Aorta (tissue), 5 donors: Measurements from ENCODE around the gene ARL8B. TPM values are rescaled to one million over a fixed set of nuclear protein-coding genes. Genes with fewer than 3 reads are reported as not detected.

Experiments
- ATAC-seq: fragments of 200-7000 bp; cut with Tn5 transposase; one replicate; pipeline ENCODE4 v1.9.1; 2022; ENCODE audit warnings: moderate library complexity; ENCODE audit not compliant: low FRiP score
- DNase-seq, 2 donors: peaks; one replicate each; pipeline ENCODE4 v3.0.0-alpha.2; 2020
- H3K27ac ChIP-seq, 2 donors: one replicate each; pipeline ENCODE4 v1.5.1; 2013; ENCODE audit warnings: low read length in 2 of 2, mild to moderate bottlenecking in 2 of 2, moderate library complexity in 2 of 2, control low read depth in 1 of 2, inconsistent platforms in 1 of 2, low read depth in 1 of 2
- H3K27me3 ChIP-seq, 2 donors: one replicate each; pipeline ENCODE4 v1.6.1; 2013; ENCODE audit warnings: control low read depth in 1 of 2, low read length in 1 of 2, mild to moderate bottlenecking in 1 of 2, moderate library complexity in 1 of 2; ENCODE audit not compliant: insufficient read depth in 2 of 2, control insufficient read depth in 1 of 2
- H3K36me3 ChIP-seq, 2 donors: one replicate each; pipeline ENCODE4 v1.6.1; 2013; ENCODE audit warnings: control low read depth in 1 of 2, low read length in 1 of 2, mild to moderate bottlenecking in 1 of 2; ENCODE audit not compliant: insufficient read depth in 2 of 2, control insufficient read depth in 1 of 2
- H3K4me1 ChIP-seq, 2 donors: one replicate each; pipeline ENCODE4 v1.6.1; 2013; ENCODE audit warnings: low read length in 2 of 2, control low read depth in 1 of 2, mild to moderate bottlenecking in 1 of 2, moderate library complexity in 1 of 2; ENCODE audit not compliant: insufficient read depth in 2 of 2, control insufficient read depth in 1 of 2
- H3K4me3 ChIP-seq, 2 donors: one replicate each; pipeline ENCODE4 v1.5.1; 2013; ENCODE audit warnings: low read length in 2 of 2, control low read depth in 1 of 2, mild to moderate bottlenecking in 1 of 2
- H3K9me3 ChIP-seq: one replicate; pipeline ENCODE4 v1.6.1; 2013; ENCODE audit warnings: mild to moderate bottlenecking, low read length; ENCODE audit not compliant: control insufficient read depth
- WGBS, 2 donors: extraction: QIAGEN DNeasy Blood & Tissue Kit; methylation state at CpG; one replicate each; pipeline ENCODE4 v1.1.7; 2013; 5-methylcytosine and 5-hydroxymethylcytosine counted together
- intact Hi-C, 2 donors: fragments of 100-400 bp; cut with DNase I; formaldehyde crosslinking; loops; one replicate each; pipeline versions ENCODE4 v1.14.2 to v1.15.0; 2022
- polyA plus RNA-seq, 2 donors: library from polyadenylated mRNA; stranded (reverse); fragments of 200-250 nt; gene quantifications; one replicate each; pipeline ENCODE4 v1.2.3, GENCODE V29; 2013
- total RNA-seq, 2 donors: library from RNA; stranded (reverse); fragmentation: NEBNext Ultra II Directional; extraction: Animal tissue kit (Norgen Biotek cat#: 25700); gene quantifications; one replicate each; pipeline ENCODE4 v1.2.1, GENCODE V29; 2021
- donor health status: healthy with polysubstance abuse.
- donor health status: Bipolar disorder and iron deficiency.
- donor health status: DM: no; HTN: no; CAD: no.
- donor health status: DM: no; HTN: no; CAD: no.
- donor health status: DM: yes; HTN: yes; CAD: no.

The ARL8B gene
- total and polyA plus RNA-seq, 4 donors = 44.1 to 61.3 (median 54.8) TPM

- DNase-seq (no peak), ATAC-seq (no peak)
- intact Hi-C loops = no loop called here
- Histone ChIP-seq H3K4me1 (peaks cover 0 to 4% of the 10 kb centered on the region in 2 donors), H3K4me3 (no peak overlapping the region), H3K27ac (no peak overlapping the region), H3K27me3 (no peaks in the 10 kb centered on the region), H3K9me3 (no peaks in the 10 kb centered on the region), H3K36me3 (peaks cover 0 to 3% of the 10 kb centered on the region in 2 donors)
- WGBS, 2 donors = 86 to 87% methylated on average over 6 of the region's 6 CpGs
These were observed 62.4 kb downstream of the ARL8B start for GRCh38 chr3:5184499-5184898.

- no peak overlapping the region for H3K4me3 ChIP-seq
- DNase-seq = no peak
- WGBS, 2 donors = 86% methylated on average over 5 of the region's 5 CpGs
- intact Hi-C loops = loop anchor here in 1 of 2 donors (5.0 kb wide), 1 partner anchor 63 kb away; the partner anchor contains the start of gene ARL8B
- H3K27me3 ChIP-seq = no peaks in the 10 kb centered on the region
- H3K27ac ChIP-seq = no peak overlapping the region
- no peak for ATAC-seq
- peaks cover 0 to 4% of the 10 kb centered on the region in 2 donors for H3K4me1 ChIP-seq
- peaks cover 0 to 3% of the 10 kb centered on the region in 2 donors for H3K36me3 ChIP-seq
- H3K9me3 ChIP-seq = no peaks in the 10 kb centered on the region
These were observed 63.1 kb downstream of the ARL8B start for GRCh38 chr3:5185093-5185673.

- Histone ChIP-seq H3K36me3 (peaks cover 0 to 3% of the 10 kb centered on the region in 2 donors), H3K9me3 (no peaks in the 10 kb centered on the region), H3K27me3 (no peaks in the 10 kb centered on the region), H3K27ac (peak overlapping the region in 1 of 2 donors; percentile 53), H3K4me1 (peaks cover 3 to 4% of the 10 kb centered on the region in 2 donors), H3K4me3 (peak overlapping the region in 1 of 2 donors; percentile 41)
- DNase-seq (no peak), ATAC-seq (no peak)
- intact Hi-C loops = loop anchor here in 1 of 2 donors (5.0 kb wide), 1 partner anchor 64 kb away; the partner anchor contains the start of gene ARL8B
- 42 to 52% methylated on average over 6 of the region's 6 CpGs for WGBS, 2 donors
These were observed 64.2 kb downstream of the ARL8B start for GRCh38 chr3:5186089-5186857.

GRCh38 chr3:5186858-5187155, 64.7 kb downstream of the ARL8B start:
- 1 to 2% methylated on average over 8 of the region's 8 CpGs for WGBS, 2 donors
- DNase-seq (no peak), ATAC-seq (no peak)
- no peaks in the 10 kb centered on the region for H3K27me3 ChIP-seq
- peak overlapping the region; percentile 41 to 49 for H3K4me3 ChIP-seq
- H3K36me3 ChIP-seq = no peaks in the 10 kb centered on the region
- intact Hi-C loops = loop anchor here (1.0 to 5.0 kb wide), 2 partner anchors 65 kb away; partner anchors contain the start of gene ARL8B (in 2 of the 2)
- H3K27ac ChIP-seq = peak overlapping the region in 1 of 2 donors; percentile 32
- H3K4me1 ChIP-seq = peaks cover 3 to 4% of the 10 kb centered on the region in 2 donors
- H3K9me3 ChIP-seq = no peaks in the 10 kb centered on the region

- DNase-seq = peak; percentile 97 to 98
- whole genome bisulfite sequencing, 2 donors = 0 to 1% methylated on average over 64 to 78 of the region's 78 CpGs
- peaks cover 3 to 6% of the 10 kb centered on the region in 2 donors for H3K4me1 ChIP-seq
These were observed 65.2 kb downstream of the ARL8B start, which contains the start of gene EDEM1 for GRCh38 chr3:5187156-5187919. EDEM1 (plus strand) TSS chr3:5187707; CDS start chr3:5187806, 99 bp downstream.

GRCh38 chr3:5187920-5188418, 65.9 kb downstream of the ARL8B start:
- Histone ChIP-seq H3K27me3 (no peaks in the 10 kb centered on the region), H3K4me3 (peak overlapping the region; percentile 31 to 99), H3K27ac (peak overlapping the region; percentile 22 to 64), H3K4me1 (peaks cover 3 to 6% of the 10 kb centered on the region in 2 donors), H3K36me3 (no peaks in the 10 kb centered on the region), H3K9me3 (no peaks in the 10 kb centered on the region)
- intact Hi-C loops = loop anchor here (1.0 to 5.0 kb wide), 2 partner anchors 66 kb away; partner anchors contain the start of gene ARL8B (in 2 of the 2)
- WGBS, 2 donors = 0 to 1% methylated on average over 51 to 66 of the region's 66 CpGs
- DNase-seq (peak; percentile 69 to 82), ATAC-seq (peak; percentile 70)

More at GRCh38 chr3:5187156-5187919, 65.2 kb downstream of the ARL8B start, which contains the start of gene EDEM1:
- Histone ChIP-seq H3K36me3 (no peaks in the 10 kb centered on the region), H3K27me3 (no peaks in the 10 kb centered on the region), H3K9me3 (no peaks in the 10 kb centered on the region), H3K4me3 (peak within 1 kb of the TSS; percentile 41 to 99), H3K27ac (peak within 1 kb of the TSS; percentile 32 to 64)
- intact Hi-C loops = loop anchor here (1.0 to 5.0 kb wide), 2 partner anchors 65 kb away; partner anchors contain the start of gene ARL8B (in 2 of the 2)
- ATAC-seq = peak; percentile 99

GRCh38 chr3:5188419-5189221, 66.5 kb downstream of the ARL8B start:
- Histone ChIP-seq H3K9me3 (no peaks in the 10 kb centered on the region), H3K27ac (peak overlapping the region in 1 of 2 donors; percentile 22), H3K27me3 (no peaks in the 10 kb centered on the region), H3K36me3 (no peaks in the 10 kb centered on the region), H3K4me3 (peak overlapping the region; percentile 31 to 99), H3K4me1 (peaks cover 3 to 6% of the 10 kb centered on the region in 2 donors)
- intact Hi-C loops = loop anchor here in 1 of 2 donors (5.0 kb wide), 1 partner anchor 66 kb away; the partner anchor contains the start of gene ARL8B
- DNase-seq (no peak), ATAC-seq (no peak)
- WGBS, 2 donors = 11 to 19% methylated on average over 21 to 26 of the region's 26 CpGs
